ENCODE data around the gene APOBEC3A.

DNA sequence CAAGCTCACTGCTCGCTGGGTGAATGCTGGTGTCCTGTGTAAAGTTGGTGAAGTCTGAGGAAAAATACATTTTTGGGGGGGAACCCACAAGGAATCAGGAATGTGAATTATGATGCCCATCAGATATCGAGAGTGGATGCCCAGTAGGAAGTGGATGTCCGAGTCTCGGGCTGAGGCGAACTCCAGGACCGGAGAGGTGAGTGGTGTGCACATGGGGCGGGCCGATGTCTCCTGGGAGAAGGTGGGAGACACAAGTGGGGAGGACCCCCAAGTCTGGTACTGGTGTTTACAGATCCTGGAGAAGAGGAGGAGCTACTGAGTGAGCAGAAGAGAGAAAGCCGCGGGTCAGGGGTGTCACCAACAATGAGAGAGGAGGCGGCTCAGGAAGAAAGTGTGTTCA, 19.2 kb upstream of the APOBEC3A start:
- TF ChIP-seq CTCF (IDR thresholded peaks at IDR 0.05) (no peak), POLR2A (IDR thresholded peaks at IDR 0.05) (no peak), POLR2AphosphoS5 (IDR thresholded peaks at IDR 0.05) (no peak)
